Adipose tissue (tissue), 3 donors: ENCODE data around the gene TCAP. TPM values are rescaled to one million over a fixed set of nuclear protein-coding genes. Genes with fewer than 3 reads are reported as not detected.

ENCODE experiments used
- H3K27ac ChIP-seq: one replicate; pipeline ENCODE4 v1.5.1; 2013; ENCODE audit warnings: low read depth, low read length
- WGBS, 3 donors: extraction: QIAGEN DNeasy Blood & Tissue Kit; methylation state at CpG; one replicate each; pipeline ENCODE4 v1.1.7; 2013; 5-methylcytosine and 5-hydroxymethylcytosine counted together
- polyA plus RNA-seq, 3 donors: library from polyadenylated mRNA; stranded (reverse); fragments of 200-250 nt; gene quantifications; one replicate each; pipeline ENCODE4 v1.2.3, GENCODE V29; 2013
- donor health status: healthy with polysubstance abuse.
- donor health status: Bipolar disorder and iron deficiency.
- donor health status: healthy.

TCAP gene
- polyA plus RNA-seq, 3 donors: 0.48 to 11.5 (median 3.8) TPM

DNA sequence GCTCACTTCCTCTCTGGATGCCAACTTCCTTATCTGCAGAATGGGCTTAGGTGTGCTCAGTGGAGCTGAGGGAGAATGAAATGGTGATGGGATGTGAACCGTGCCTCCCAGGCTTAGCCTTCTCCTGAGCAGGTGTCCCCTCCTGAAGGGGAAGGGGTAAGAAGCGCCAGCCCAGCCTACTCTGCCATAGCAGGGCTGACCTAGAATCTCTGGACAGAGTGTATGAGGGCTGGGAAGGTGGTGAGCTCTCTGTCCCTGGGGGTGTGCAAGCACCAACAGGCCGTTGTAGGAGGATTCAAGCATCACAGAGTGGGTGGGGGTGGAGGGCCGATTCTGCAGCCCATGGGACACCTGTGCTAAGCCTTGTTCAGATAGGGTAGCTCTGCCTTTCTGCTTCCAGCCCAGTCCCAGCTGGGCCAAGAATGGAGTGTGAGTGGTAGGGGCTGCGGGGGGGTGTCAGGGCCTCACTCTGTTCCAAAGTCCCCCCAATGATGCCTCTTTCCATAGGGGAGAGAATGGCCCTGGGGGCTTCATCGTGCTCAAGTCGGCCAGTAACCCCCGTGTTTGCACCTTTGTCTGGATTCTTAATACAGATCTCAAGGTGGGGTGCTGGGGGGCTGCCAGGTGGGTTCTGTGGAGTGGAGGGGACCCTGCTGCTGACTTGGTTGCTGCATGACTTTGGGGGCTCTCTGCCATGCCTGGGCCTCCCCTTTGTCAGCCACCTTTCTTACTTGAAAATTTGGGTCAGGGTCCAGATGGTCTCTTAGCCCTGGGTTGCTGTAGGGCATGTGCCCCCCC lies 3.2 kb upstream of the TCAP start:
- H3K27ac ChIP-seq: no peak overlapping the region
- WGBS, 3 donors: 81 to 84% (median 82%) methylated on average over 8 of the region's 8 CpGs

DNA sequence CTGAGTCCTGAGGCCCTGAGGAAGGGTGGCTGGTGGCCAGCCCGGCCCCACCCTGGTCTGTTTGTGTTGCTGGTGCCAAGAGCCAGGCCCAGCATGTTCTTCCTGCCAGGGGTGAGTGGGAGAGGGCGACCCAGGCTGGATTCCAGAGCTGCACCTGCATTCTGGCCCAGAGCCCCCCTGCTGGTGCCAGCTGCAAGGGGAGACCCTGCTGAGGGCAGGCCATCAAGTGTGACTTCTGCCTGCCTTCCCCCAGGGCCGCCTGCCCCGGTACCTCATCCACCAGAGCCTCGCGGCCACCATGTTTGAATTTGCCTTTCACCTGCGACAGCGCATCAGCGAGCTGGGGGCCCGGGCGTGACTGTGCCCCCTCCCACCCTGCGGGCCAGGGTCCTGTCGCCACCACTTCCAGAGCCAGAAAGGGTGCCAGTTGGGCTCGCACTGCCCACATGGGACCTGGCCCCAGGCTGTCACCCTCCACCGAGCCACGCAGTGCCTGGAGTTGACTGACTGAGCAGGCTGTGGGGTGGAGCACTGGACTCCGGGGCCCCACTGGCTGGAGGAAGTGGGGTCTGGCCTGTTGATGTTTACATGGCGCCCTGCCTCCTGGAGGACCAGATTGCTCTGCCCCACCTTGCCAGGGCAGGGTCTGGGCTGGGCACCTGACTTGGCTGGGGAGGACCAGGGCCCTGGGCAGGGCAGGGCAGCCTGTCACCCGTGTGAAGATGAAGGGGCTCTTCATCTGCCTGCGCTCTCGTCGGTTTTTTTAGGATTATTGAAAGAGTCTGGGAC lies 2.4 kb upstream of the TCAP start:
- H3K27ac ChIP-seq: no peak overlapping the region
- WGBS, 3 donors: 77 to 88% (median 87%) methylated on average over 22 of the region's 22 CpGs

DNA sequence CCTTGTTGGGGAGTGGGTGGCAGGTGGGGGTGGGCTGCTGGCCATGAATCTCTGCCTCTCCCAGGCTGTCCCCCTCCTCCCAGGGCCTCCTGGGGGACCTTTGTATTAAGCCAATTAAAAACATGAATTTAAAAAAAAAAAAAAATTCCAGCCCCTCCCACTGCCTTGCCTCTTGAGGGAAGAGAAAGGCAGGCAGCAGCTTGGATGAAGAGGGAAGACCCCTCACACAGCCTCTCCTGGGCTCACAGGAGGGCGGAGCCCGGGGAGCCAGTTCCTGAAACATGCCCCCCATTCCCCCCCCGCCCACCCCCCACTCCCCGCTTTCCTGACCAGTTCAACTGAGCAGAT lies 1.8 kb upstream of the TCAP start:
- WGBS, 3 donors: 55 to 73% (median 68%) methylated on average over 4 of the region's 4 CpGs
- H3K27ac ChIP-seq: no peak overlapping the region

DNA sequence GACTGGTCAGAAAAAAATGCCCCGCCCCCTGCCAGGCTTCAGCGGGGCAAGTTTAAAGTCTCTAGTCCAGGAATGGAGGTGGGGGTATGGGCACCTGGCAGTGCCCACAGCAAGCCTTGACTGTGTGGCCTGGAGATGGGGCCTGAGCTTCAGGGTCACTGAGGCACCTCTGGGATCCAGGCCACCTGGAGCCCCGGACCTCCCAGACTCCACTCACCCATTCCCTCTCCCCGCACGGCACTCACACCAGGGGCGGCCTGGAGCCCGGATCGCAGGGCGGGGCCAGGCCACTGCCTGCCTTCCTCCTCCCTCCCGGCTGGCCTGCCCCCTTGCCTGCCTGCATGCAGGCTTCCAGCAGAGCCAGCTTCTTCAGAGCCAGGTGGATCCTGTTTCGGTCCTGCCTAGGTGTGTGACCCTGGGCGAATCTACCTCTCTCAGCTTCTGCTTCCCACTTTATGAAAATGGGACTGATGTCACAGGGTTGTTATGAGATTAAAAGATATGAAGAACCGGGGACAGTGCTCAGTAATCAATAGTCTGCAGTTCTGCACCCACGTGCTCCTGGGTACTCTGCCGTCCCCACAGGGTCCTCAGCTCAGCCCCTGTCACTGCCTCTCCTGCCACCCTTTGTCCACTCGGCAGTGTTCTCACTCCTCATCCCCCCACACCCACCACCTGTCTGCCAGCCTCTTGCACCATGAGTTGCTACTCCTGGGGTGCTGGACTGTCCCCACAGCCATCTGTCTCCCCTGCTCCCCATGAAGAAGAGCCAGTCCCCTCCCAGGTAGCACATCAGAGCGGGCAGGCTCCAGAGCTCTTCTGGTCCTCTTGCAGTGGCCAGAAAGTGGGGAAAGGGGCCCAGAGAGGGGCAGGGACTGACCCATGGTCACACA lies 1.2 kb upstream of the TCAP start:
- no peak overlapping the region for H3K27ac ChIP-seq
- WGBS, 3 donors: 49 to 57% (median 56%) methylated on average over 15 to 17 of the region's 17 CpGs

DNA sequence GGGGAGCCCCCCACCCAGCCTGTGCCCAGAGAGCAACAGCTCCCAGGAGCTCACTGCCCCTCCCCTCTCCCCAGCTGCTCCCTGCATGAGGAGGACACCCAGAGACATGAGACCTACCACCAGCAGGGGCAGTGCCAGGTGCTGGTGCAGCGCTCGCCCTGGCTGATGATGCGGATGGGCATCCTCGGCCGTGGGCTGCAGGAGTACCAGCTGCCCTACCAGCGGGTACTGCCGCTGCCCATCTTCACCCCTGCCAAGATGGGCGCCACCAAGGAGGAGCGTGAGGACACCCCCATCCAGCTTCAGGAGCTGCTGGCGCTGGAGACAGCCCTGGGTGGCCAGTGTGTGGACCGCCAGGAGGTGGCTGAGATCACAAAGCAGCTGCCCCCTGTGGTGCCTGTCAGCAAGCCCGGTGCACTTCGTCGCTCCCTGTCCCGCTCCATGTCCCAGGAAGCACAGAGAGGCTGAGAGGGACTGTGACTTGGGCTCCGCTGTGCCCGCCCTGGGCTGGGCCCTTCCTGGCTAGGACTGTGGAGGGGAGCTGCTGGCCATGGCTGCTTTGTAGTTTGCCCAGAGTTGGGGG lies 584 bp downstream of the TCAP start:
- 58 to 70% (median 64%) methylated on average over 16 to 17 of the region's 17 CpGs for WGBS, 3 donors

DNA sequence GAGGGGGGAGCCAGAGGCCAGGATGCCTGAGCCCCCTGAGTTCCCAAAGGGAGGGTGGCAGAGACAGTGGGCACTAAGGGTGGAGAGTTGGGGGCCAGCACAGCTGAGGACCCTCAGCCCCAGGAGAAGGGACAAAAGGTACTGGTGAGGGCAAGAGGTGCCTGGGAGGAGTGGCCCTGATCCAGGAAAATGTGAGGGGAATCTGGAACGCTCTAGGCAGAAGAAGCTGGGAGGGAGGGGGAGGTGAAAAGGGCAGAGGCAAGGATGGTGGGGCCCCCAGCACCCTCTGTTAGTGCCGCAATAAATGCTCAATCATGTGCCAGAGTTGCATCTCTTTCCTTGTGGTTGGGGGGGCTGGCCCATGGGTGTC lies 1.1 kb downstream of the TCAP start:
- WGBS, 3 donors: 38 to 44% (median 40%) methylated on average over 2 of the region's 2 CpGs
- H3K27ac ChIP-seq: no peak overlapping the region

More for the DNA sequence above, 584 bp downstream of the TCAP start:
- no peak overlapping the region for H3K27ac ChIP-seq

DNA sequence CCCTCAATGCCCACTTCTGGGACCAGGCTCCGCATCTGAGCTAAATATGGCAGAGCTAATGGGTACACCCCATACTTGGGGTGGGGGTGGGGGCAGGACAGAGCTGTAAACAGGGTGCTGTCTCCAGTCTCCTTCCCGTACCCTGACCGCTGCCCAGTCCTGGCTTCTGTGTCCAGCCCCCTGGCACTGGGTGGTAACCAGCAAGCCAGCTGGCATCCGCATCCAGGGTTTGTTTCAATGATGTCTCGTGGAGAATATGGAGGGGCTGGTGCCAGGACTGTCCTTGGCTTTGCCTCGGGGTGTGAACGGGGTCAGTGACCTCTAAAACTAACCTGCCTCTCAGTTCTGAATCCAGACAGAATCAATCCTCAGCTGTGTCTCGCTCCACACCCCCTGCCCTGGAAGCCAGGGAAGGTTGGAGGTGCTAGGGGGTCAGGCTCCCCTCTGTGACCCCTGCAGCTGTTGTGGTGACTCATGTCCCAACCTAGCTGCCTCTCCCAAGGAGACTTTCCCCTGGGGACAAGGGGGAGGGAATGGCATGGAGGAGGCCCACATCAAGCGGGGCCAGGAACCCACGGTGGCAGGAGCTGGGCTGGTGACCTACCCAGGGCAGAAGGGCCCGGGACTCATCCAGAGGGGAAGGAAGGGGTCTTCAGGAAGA lies 1.6 kb downstream of the TCAP start:
- no peak overlapping the region for H3K27ac ChIP-seq
- WGBS, 3 donors: 46 to 53% (median 48%) methylated on average over 11 of the region's 11 CpGs

DNA sequence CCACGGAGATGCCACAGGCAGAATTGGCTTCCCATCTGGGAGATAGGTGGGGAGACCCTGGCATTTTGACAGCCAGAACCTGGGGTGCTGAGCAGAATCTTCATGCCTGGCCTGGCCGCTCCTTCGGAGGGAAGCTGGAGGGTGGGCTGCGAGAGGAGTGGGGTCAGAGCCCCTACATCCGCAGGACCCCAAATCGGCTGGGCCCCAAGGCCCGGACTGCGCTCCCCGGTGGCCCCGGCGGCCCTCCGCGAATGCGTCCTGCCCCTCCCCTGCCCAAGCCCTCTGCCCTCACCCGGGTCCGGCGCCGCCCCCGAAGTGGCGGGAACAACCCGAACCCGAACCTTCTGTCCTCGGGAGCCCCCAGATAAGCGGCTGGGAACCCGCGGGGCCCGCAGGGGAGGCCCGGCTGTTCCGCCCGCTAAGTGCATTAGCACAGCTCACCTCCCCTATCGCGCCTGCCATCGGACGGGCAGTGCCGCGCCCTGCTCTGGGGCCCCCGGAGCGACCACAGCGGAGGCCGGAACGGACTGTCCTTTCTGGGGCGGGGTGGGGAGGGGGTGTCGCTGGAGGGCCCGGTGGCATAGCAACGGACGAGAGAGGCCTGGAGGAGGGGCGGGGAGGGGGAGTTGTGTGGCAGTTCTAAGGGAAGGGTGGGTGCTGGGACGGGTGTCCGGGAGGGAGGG lies 2.3 kb downstream of the TCAP start:
- WGBS, 3 donors: 6 to 15% (median 11%) methylated on average over 41 to 49 of the region's 49 CpGs

DNA sequence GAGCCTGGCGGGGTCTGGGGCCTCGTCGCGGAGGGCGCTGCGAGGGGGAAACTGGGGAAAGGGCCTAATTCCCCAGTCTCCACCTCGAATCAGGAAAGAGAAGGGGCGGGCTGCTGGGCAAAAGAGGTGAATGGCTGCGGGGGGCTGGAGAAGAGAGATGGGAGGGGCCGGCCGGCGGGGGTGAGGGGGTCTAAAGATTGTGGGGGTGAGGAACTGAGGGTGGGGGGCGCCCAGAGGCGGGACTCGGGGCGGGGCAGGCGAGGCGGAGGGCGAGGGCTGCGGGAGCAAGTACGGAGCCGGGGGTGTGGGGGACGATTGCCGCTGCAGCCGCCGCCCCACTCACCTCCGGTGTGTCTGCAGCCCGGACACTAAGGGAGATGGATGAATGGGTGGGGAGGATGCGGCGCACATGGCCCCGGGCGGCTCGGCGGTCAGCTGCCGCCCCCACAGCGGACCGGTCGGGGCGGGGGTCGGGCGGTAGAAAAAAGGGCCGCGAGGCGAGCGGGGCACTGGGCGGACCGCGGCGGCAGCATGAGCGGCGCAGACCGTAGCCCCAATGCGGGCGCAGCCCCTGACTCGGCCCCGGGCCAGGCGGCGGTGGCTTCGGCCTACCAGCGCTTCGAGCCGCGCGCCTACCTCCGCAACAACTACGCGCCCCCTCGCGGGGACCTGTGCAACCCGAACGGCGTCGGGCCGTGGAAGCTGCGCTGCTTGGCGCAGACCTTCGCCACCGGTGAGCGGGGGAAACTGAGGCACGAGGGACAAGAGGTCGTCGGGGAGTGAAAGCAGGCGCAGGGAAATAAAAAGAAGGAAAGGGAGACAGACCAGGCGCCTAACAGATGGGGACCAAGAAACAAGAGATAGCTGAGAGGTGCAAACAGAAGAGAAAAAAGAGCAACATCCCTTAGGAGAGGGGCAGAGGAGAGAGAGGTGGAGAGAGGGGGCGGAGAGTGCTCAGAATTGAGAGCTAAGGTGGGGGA lies 3.1 kb downstream of the TCAP start, which contains the start of gene PNMT:
PNMT (plus strand) TSS at position 509 of the 980 bp plus-strand sequence; CDS start at position 532, 23 bp downstream.
- 1 to 3% (median 1%) methylated on average over 65 to 85 of the region's 85 CpGs for WGBS, 3 donors
- H3K27ac ChIP-seq: no peak within 1 kb of the TSS

More for the DNA sequence above, 2.3 kb downstream of the TCAP start:
- no peak overlapping the region for H3K27ac ChIP-seq

DNA sequence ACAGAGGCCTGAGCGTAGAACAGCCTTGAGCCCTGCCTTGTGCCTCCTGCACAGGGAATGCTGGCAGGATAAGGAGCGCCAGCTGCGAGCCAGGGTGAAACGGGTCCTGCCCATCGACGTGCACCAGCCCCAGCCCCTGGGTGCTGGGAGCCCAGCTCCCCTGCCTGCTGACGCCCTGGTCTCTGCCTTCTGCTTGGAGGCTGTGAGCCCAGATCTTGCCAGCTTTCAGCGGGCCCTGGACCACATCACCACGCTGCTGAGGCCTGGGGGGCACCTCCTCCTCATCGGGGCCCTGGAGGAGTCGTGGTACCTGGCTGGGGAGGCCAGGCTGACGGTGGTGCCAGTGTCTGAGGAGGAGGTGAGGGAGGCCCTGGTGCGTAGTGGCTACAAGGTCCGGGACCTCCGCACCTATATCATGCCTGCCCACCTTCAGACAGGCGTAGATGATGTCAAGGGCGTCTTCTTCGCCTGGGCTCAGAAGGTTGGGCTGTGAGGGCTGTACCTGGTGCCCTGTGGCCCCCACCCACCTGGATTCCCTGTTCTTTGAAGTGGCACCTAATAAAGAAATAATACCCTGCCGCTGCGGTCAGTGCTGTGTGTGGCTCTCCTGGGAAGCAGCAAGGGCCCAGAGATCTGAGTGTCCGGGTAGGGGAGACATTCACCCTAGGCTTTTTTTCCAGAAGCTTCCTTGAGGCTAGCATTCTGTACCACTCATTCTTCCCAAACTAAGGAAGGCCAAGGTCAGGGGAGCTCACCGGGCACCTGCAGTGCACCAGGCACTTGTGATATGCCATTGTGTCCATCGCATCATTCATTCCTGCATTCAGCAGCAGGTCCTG lies 5.0 kb downstream of the TCAP start:
- H3K27ac ChIP-seq: no peak overlapping the region
- 82 to 91% (median 87%) methylated on average over 18 to 23 of the region's 23 CpGs for WGBS, 3 donors

DNA sequence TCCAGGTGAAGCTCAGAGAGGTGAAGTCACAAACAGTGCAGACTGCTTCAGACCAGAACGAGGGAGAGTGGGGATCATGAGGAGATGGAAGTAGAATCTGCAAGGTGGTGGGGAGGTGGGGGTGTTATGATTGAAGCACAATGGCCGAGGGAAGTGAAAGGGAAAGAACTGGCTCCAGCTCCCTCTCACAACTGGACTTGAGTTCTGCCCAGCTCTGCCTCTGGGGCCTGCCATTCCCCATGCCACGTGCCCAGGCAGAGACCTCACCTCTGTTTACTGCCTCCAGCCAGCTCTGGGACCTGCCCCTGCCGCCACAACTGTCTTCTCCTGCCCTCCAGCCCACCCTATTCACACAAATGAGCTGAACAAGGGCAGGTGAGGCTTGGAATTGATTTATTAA lies 5.6 kb downstream of the TCAP start:
- WGBS, 3 donors: 35 to 61% (median 50%) methylated on average over 4 of the region's 4 CpGs
- H3K27ac ChIP-seq: no peak overlapping the region

DNA sequence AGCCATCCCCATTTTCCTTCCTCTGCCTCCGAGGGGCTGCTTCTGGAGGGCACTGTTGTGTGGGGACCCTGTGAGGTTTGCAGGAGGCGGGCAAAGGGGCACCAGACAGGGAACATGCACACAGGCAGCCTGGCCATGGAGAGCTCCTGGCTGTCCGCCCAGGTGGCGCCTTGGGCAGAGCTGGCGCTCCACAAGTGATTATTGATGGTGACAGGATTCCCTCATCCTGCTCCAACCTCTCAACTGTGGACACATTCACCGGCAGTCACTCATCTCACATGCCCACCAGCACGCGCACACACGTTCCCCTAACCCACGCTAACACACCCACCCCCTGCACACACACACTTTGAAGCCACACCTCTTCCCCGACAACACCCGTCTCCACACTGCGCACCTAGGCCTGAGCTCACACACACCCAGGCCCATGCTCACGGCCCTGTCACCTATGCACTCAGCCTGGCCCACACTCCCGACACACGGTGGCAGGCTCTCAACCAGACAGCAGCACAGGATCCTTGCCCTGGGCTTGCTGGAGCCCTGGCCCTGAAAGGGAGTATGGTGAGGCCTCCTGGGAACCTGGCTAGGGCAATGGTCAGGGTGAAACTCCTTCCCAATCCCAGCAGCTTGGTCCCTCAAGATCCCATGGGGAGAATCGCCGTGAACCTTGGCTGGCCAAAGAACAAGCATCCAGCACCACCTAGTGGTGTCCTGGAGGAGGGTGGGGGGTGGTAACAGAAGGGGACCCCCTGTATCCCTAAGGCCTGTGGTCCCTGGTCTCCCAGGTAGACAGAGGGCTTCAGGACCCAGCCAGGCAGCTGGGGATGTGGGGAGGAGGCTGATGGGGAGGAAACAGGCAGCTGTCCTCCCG lies 6.7 kb downstream of the TCAP start:
- 27 to 49% (median 48%) methylated on average over 18 to 19 of the region's 19 CpGs for WGBS, 3 donors
- H3K27ac ChIP-seq: no peak overlapping the region

DNA sequence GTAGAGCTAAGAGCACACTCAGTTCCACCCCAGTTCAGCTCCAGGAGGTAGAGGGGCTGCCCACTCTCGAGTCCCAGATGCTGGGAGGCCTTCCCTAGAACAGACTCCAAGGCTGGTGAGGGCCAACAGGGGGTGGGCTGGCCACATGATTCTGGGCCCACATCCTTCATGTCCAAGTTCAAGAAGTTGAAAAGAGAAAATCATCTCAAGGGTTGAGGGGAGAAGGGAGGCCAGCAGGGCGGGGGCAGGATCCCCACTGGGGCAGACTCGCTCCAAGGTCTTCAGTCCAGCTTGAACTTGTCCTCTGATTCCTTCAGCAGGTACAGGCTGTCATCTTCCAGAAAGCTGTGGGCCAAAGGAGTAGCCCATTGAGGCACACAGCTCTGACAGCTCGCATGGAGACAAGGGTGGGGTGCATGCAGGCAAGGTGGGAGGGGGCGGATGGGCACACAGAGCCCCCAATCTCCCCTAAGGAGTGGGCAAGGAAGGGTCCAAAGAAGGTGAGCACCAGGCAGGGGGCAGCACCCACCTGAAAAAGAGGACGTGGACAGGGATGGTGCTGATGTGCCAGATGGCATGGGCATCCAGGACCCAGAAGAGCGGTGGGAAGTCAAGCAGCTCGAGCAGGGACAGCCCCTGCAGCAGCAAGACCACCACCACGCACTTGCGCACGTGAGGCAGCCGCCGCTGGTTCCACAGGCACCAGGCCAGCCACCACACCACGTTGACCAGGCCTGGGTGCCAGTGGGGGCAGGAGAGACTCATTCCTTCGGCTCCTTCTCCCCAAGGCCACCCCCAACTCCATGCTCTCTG lies 7.6 kb downstream of the TCAP start:
- H3K27ac ChIP-seq: no peak overlapping the region
- WGBS, 3 donors: 75 to 82% (median 81%) methylated on average over 14 to 15 of the region's 15 CpGs
